Epithelial cell of proximal tubule (primary cell): ENCODE measurements around the gene TBC1D22A. TPM values are rescaled to one million over a fixed set of nuclear protein-coding genes. Genes with fewer than 3 reads are reported as not detected.

Source experiments
- DNase-seq: peaks from one replicate; pipeline ENCODE4 v3.0.0-alpha.2; 2011; ENCODE audit warnings: low read depth
- H3K4me3 ChIP-seq: 2 replicates; pipeline ENCODE4 v1.5.1; 2011; ENCODE audit warnings: low read depth, mild to moderate bottlenecking, low read length
- total RNA-seq: library from RNA; depleted of rRNA; stranded (reverse); fragments of >200 nt; gene quantifications from 2 replicates; pipeline ENCODE4 v1.2.3, GENCODE V29; 2015
- TF ChIP-seq, protein P1 (sequence below): conservative IDR thresholded peaks from 2 replicates; pipeline ENCODE4 v1.5.1; 2012; ENCODE audit warnings: low read depth, mild to moderate bottlenecking, low read length

The TBC1D22A gene
- total RNA-seq, 1 donor from 2014 or later: 22.7 TPM

DNA sequence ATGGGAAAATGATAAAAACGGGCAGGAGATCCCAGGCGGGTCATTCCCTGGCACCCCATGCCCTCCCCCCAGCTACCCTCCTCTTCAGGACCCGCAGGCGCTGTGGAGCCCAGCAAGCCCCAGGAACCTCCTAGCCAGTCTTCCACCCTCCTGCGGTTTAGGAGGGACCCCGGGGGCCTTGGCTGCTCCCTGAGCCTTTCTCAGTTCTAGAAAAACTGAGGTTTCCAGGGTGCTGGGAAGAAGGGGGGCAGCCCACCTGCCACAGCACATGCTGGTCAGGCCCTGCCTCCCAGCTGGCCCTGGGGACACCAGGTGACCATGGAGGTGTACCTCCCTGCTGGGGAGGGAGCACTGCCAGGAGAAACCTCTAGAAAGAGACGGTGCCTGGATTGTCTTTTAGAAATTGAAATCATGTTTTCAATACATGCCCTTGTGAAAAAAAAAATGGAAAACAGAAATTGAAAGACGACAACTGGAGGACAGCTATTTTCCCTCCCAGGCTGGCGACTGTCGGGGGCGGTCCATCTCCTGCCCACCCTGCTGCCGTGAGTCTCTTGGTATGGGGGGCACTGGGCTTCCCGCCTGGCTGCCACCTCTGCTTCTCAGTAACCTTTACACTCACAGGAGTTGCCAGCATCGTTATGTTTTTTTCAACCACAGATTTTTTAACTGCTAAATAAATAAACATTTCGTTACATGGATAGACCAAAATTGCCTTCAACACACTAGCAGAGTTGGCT is 398.5 kb downstream of the TBC1D22A start:
- no peak overlapping the region for H3K4me3 ChIP-seq
- no peak for DNase-seq
- TF ChIP-seq, protein P1, sequence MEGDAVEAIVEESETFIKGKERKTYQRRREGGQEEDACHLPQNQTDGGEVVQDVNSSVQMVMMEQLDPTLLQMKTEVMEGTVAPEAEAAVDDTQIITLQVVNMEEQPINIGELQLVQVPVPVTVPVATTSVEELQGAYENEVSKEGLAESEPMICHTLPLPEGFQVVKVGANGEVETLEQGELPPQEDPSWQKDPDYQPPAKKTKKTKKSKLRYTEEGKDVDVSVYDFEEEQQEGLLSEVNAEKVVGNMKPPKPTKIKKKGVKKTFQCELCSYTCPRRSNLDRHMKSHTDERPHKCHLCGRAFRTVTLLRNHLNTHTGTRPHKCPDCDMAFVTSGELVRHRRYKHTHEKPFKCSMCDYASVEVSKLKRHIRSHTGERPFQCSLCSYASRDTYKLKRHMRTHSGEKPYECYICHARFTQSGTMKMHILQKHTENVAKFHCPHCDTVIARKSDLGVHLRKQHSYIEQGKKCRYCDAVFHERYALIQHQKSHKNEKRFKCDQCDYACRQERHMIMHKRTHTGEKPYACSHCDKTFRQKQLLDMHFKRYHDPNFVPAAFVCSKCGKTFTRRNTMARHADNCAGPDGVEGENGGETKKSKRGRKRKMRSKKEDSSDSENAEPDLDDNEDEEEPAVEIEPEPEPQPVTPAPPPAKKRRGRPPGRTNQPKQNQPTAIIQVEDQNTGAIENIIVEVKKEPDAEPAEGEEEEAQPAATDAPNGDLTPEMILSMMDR: no peak

DNA sequence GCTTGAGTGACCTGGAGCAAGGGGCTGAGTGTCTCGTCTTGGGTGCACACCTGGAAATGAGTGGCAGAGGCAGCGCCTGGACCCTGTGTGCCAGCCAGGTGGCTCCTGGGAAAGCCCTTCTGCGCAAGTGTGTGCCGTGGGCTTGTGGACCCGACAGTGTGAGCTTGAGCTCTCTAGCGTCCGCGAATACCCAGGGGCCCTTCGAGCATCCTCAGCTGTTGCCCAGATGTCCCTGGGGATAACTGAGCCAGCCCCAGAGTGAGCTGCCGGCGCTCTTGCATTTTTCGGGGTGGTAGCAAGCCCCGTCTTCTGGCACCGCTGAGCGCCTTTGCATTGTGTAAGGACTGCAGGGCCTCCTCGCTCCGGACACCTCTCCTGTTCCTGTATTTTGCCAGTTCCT is 399.2 kb downstream of the TBC1D22A start:
- H3K4me3 ChIP-seq: no peak overlapping the region
- TF ChIP-seq, protein P1: no peak

DNA sequence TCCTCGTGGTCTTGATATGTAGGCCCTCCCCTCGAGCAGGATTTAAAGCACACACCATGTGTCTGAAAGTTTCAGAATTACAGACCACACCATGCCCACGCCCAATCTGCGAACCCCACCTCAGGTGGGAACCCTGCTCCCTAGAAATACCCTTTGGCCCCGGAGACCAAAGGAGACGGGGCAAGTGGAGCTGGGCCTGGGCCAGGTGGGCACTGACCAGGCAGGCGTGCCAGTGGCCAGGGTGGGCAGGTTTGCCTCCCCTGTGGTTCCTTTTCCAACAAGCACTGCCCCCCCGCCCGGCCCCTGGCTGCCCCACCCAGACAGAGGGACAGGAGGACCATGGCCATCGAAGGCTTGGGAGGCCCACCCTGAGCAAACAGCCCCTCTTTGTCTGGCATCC is 400.4 kb downstream of the TBC1D22A start:
- DNase-seq: no peak
- TF ChIP-seq, protein P1: no peak
- no peak overlapping the region for H3K4me3 ChIP-seq

More for the DNA sequence above, 399.2 kb downstream of the TBC1D22A start:
- DNase-seq: no peak

DNA sequence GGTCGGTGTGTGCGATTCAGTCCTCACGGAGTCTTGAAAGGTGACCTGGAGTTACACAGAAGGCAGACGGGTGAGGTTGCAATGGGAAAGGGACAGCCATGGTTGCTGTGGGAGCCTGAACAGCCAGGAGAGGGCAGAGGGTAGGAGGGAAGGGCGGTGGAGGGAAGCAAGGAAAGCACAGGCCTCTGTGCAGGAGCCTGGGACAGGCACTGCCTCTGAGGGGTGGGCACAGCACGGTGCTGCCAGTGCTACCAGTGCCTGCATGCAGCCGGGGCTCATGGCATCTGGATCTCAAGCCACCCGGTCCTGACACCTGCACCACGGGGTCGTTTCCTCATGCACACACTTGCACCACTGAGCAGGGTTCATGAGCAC is 401.0 kb downstream of the TBC1D22A start:
- no peak for DNase-seq
- TF ChIP-seq, protein P1: no peak
- no peak overlapping the region for H3K4me3 ChIP-seq

DNA sequence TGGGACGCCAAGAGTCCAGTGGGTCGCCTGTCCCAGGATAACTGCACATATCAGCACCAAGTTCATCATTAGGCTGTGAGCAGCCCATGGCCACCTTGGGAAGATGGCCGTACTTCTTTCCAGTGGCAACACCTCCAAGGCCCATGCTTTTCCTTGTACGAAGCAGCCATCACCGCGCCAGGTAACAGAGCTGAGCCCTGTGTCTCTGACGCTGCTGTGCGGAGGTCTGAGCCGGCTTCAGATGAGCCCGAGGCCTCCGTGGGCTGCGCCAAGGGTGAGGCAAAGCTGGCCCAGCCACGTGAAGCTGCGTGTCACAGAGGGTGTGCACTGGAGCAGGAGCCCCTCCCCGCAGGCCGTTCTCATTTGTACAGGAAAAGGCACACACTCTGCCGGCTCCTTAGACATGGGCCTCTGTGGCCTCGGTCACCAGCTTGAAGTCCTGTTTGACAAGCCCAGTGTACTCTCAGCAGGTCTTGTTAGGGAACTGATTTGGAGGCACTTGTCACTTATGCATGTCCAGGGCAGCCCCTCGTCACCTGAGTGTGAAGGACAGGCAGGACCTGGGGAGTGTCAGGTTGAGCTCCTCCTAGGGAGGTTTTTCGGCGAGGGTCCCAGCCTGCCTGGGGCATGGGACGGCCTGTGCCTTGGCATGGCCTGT is 401.5 kb downstream of the TBC1D22A start:
- no peak overlapping the region for H3K4me3 ChIP-seq
- TF ChIP-seq, protein P1: no peak
- DNase-seq: no peak

DNA sequence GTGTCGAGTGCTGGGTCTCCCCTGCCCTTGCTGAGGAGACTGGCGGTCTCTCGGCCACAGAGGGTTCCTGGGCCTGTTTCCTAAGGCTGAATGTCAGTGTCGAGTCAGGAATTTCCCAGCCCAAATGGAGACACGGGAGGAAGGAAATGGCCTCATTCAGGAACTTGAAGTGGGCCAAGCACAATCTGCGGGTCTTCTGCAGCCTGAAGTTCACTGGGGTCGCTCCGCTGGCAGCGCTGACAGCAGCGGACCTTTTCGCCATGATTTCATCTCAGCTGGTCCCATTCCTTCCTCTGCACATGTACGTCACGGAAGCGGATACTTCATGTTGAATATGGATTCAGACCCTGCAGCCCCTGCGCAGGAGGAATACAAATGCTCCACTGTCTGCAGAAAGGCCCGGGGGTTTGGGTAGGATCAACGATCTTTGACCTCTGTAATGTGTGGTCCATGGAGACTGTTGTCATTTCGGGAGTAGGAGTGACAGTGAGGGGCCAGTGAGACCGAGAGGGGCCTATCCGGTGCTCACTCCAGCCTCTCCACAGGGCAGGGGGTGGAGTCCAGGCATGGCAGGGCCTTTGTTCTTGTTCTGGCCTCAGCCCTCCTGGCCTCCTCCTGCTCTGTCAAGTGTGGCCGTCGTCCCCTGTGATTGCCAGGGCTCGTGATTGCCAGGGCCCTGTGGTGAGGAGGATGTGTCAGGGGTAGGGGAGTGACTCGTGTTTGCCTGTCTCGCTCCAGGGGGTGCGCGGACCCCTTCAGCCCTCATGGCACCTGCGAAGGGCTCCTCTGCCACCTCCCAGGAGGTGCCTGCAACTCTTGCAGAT is 402.3 kb downstream of the TBC1D22A start:
- no peak overlapping the region for H3K4me3 ChIP-seq
- TF ChIP-seq, protein P1: no peak
- no peak for DNase-seq
